Adrenal gland (tissue), 12 donors: ENCODE results near the gene APOL6. TPM values are rescaled to one million over a fixed set of nuclear protein-coding genes. Genes with fewer than 3 reads are reported as not detected.

Experiments used
- DNase-seq, 7 donors: peaks; one replicate each; pipeline ENCODE4 v3.0.0-alpha.2; 2019 to 2020
- H3K27ac ChIP-seq, 5 donors: fragments of 200-600 bp; sonication (generic) in 4 of 5; 1 replicate in 3 of 5; 2 replicates in 2 of 5; pipeline versions ENCODE4 v1.5.1 to v1.8.0; 2016 to 2020; ENCODE audit warnings: mild to moderate bottlenecking in 1 of 5
- H3K27me3 ChIP-seq: fragments of 200-600 bp; 2 replicates; pipeline ENCODE4 v1.8.0; 2021
- H3K36me3 ChIP-seq, 2 donors: fragments of 200-600 bp; replicated peaks in 1 of 2; 1 replicate in 1 of 2; 2 replicates in 1 of 2; pipeline versions ENCODE4 v1.5.1 to v1.8.0; 2018 to 2022
- H3K4me1 ChIP-seq, 2 donors: fragments of 200-600 bp; replicated peaks in 1 of 2; 1 replicate in 1 of 2; 2 replicates in 1 of 2; pipeline versions ENCODE4 v1.5.1 to v1.8.0; 2018 to 2021
- H3K4me3 ChIP-seq, 4 donors: fragments of 200-600 bp; sonication (generic) in 3 of 4; one replicate each; pipeline ENCODE4 v1.5.1; 2016 to 2018
- H3K9me3 ChIP-seq, 3 donors: fragments of 200-600 bp; sonication (generic) in 1 of 3; replicated peaks in 1 of 3; 1 replicate in 2 of 3; 2 replicates in 1 of 3; pipeline versions ENCODE4 v1.5.1 to v1.8.0; 2016 to 2021
- POLR2A ChIP-seq, 2 donors: fragments of 450-650 bp; IDR thresholded peaks; one replicate each; pipeline ENCODE4 v1.6.1; 2017; ENCODE audit warnings: antibody characterized with exemption in 2 of 2, mild to moderate bottlenecking in 2 of 2, moderate library complexity in 1 of 2
- WGBS, 4 donors: extraction: QIAGEN DNeasy Blood & Tissue Kit in 2 of 4; methylation state at CpG; one replicate each; pipeline versions ENCODE4 v1.1.5 to v1.1.7; 2013 to 2017; 5-methylcytosine and 5-hydroxymethylcytosine counted together
- intact Hi-C, 2 donors: fragments of 100-400 bp; cut with DNase I; formaldehyde crosslinking; loops; one replicate each; pipeline versions ENCODE4 v1.14.1 to v1.15.0; 2022 to 2023
- polyA plus RNA-seq, 3 donors: library from polyadenylated mRNA; stranded (reverse); fragments of 200-250 nt in 2 of 3; fragments of 350-450 nt in 1 of 3; fragmentation: Illumina TruSeq in 1 of 3; extraction: RNeasy Lipid Tissue Mini Kit (QIAGEN cat#74804) in 1 of 3; gene quantifications; one replicate each; pipeline ENCODE4 v1.2.3, GENCODE V29; 2013 to 2014
- total RNA-seq, 9 donors: library from RNA; depleted of rRNA in 4 of 9; stranded (reverse); fragments of >200 nt in 4 of 9; fragments of 120-200 nt in 1 of 9; fragmentation: NEBNext Ultra II Directional in 1 of 9; extraction: Animal tissue kit (Norgen Biotek cat#: 25700) in 1 of 9; gene quantifications; one replicate each; pipeline versions ENCODE4 v1.1.0 to v1.2.4, GENCODE V29; 2013 to 2023
- TF ChIP-seq, protein P1 (sequence below), 6 experiments: fragments of 450-650 bp in 4 of 6; fragments of 200-600 bp in 2 of 6; sonication (generic) in 1 of 6; IDR thresholded peaks; 1 replicate in 5 of 6; 2 replicates in 1 of 6; pipeline versions ENCODE4 v1.5.1 to v1.8.0; 2016 to 2021; ENCODE audit warnings: antibody characterized with exemption in 6 of 6, mild to moderate bottlenecking in 2 of 6, moderate library complexity in 1 of 6
- donor health status: healthy with polysubstance abuse.
- donor health status: Bipolar disorder and iron deficiency.
- donor health status: DM: yes; HTN: yes; CAD: no.
- donor health status: DM: no; HTN: no; CAD: no.
- donor health status: DM: no; HTN: no; CAD: no.
- donor health status: DM: yes; HTN: yes; CAD: no.

APOL6 gene
- total and polyA plus RNA-seq, 12 donors: 6.5 to 37.9 (median 18.5) TPM

DNA sequence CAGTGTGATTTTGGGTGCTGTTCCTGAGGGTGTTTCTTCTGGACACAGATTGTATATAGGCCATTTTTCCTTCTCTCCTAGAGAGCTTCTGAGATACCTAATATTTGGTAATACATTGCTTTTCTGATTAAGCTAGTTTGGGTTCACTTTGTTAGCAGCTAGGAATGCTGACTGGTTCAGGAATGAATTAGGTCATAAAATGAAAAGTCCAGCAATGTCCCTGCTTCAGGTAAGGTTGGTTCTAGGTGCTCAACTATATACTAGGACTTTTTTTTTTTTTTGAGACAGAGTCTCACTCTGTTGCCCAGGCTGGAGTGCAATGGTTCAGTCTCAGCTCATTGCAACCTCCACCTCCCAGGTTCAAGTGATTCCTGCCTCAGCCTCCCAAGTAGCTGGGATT lies 36.5 kb downstream of the APOL6 start:
- Histone ChIP-seq H3K4me3 (no peak overlapping the region), H3K27me3 (no peaks in the 10 kb centered on the region), H3K36me3 (no peaks in the 10 kb centered on the region), H3K4me1 (no peaks in the 10 kb centered on the region), H3K9me3 (no peaks in the 10 kb centered on the region), H3K27ac (no peak overlapping the region)
- intact Hi-C loops: no loop called here
- no peak for DNase-seq
- TF ChIP-seq, protein P1, sequence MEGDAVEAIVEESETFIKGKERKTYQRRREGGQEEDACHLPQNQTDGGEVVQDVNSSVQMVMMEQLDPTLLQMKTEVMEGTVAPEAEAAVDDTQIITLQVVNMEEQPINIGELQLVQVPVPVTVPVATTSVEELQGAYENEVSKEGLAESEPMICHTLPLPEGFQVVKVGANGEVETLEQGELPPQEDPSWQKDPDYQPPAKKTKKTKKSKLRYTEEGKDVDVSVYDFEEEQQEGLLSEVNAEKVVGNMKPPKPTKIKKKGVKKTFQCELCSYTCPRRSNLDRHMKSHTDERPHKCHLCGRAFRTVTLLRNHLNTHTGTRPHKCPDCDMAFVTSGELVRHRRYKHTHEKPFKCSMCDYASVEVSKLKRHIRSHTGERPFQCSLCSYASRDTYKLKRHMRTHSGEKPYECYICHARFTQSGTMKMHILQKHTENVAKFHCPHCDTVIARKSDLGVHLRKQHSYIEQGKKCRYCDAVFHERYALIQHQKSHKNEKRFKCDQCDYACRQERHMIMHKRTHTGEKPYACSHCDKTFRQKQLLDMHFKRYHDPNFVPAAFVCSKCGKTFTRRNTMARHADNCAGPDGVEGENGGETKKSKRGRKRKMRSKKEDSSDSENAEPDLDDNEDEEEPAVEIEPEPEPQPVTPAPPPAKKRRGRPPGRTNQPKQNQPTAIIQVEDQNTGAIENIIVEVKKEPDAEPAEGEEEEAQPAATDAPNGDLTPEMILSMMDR (IDR thresholded peaks at IDR 0.05): no peak
- no peak for TF ChIP-seq POLR2A (IDR thresholded peaks at IDR 0.05)

DNA sequence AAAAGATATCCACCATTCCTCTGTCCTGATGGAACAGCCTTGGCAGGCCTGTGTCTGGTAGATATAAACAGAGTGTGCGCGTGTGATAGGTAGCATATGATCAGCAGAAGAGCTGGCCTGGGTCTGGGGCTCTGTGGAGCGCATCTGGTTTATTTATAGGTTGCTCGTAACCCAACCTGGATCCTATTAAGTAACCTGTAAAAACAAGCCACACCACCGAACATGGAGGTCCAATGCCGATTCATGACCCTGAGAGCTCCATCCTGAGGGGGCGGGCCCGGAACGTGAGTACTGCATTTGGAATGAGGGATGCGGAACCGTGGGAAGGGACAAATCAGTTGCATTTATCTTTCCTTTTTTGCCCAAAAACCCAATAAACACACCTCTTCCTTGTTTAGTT lies 37.5 kb downstream of the APOL6 start:
- no peak overlapping the region for H3K4me3 ChIP-seq
- no peak for DNase-seq

DNA sequence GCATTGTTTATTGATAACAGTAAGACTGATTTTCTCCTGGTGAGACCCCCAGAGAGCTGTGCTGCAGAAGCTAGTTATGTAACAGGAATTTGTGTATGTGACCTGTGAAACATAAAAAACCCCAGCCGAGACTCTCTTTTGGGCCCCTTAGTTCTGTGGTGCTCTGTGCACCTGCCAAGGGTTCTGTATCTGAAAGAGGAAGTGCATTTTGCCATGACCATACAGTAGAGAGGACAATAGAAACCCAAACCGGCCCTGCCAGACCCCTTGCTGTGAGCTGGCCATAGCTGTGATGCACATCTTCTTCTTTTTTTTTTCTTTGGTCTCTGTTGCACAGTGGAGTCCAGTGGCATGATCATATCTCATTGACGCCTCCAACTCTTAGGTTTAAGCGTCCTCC lies 38.1 kb downstream of the APOL6 start:
- Histone ChIP-seq H3K4me3 (no peak overlapping the region), H3K9me3 (no peaks in the 10 kb centered on the region), H3K27ac (no peak overlapping the region), H3K27me3 (no peaks in the 10 kb centered on the region), H3K36me3 (no peaks in the 10 kb centered on the region), H3K4me1 (no peaks in the 10 kb centered on the region)
- no peak for DNase-seq
- TF ChIP-seq, protein P1 (IDR thresholded peaks at IDR 0.05): no peak
- no peak for TF ChIP-seq POLR2A (IDR thresholded peaks at IDR 0.05)
- WGBS, 4 donors: 72 to 88% (median 79%) methylated on average over 4 of the region's 4 CpGs
- intact Hi-C loops: no loop called here

More for the DNA sequence above, 37.5 kb downstream of the APOL6 start:
- TF ChIP-seq, protein P1 (IDR thresholded peaks at IDR 0.05): no peak
- no peak for TF ChIP-seq POLR2A (IDR thresholded peaks at IDR 0.05)
- Histone ChIP-seq H3K4me1 (no peaks in the 10 kb centered on the region), H3K36me3 (no peaks in the 10 kb centered on the region), H3K27me3 (no peaks in the 10 kb centered on the region), H3K27ac (no peak overlapping the region), H3K9me3 (no peaks in the 10 kb centered on the region)
- 80 to 94% (median 87%) methylated on average over 11 of the region's 11 CpGs for WGBS, 4 donors
- intact Hi-C loops: no loop called here

DNA sequence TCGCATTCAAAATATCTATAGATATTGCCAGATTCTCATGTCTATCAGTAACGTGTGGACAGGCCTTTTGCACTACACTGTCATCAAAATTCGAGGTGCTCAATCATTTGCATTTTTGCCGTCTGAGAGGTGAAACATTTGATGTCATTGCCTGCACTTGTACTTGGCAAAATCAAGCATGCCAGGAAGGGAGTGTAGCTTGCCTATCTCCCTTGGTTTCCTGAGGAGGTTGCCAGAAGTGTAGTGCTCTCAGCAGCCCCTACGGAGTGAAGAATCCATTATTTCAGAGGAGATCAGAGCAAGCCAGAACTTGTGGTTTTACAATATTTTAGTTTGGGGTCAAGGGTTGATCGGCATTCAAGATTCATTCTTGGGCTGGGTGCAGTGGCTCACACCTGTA lies 39.2 kb downstream of the APOL6 start:
- no peaks in the 10 kb centered on the region for H3K9me3 ChIP-seq
- no peak for TF ChIP-seq POLR2A (IDR thresholded peaks at IDR 0.05)
- TF ChIP-seq, protein P1 (IDR thresholded peaks at IDR 0.05): no peak
- H3K4me1 ChIP-seq: no peaks in the 10 kb centered on the region
- WGBS, 4 donors: 74 to 82% (median 81%) methylated on average over 6 of the region's 6 CpGs
- no peaks in the 10 kb centered on the region for H3K36me3 ChIP-seq
- H3K27me3 ChIP-seq: no peaks in the 10 kb centered on the region
- intact Hi-C loops: no loop called here
- H3K4me3 ChIP-seq: no peak overlapping the region
- no peak for DNase-seq
- H3K27ac ChIP-seq: no peak overlapping the region
